ENCODE results near the gene GALNT18. TPM values are rescaled to one million over a fixed set of nuclear protein-coding genes. Genes with fewer than 3 reads are reported as not detected.
"Not testable (repeated sequence)": the region's sequence is repeated elsewhere in the genome, so short reads cannot be mapped to it uniquely, and the experiment has no call there.

The GALNT18 gene
- total RNA-seq, 4 donors from 2014 or later, result 3.5 to 31.4 (median 11.1) TPM

- TF ChIP-seq CTCF (IDR thresholded peaks at IDR 0.05) (peak in 3 of 6 experiments; percentile 19 to 32 (median 30)), POLR2A (IDR thresholded peaks at IDR 0.05) (no peak)
- DNase-seq, result no peak
Measured at GRCh38 chr11:11451501-11452005, 170.3 kb downstream of the GALNT18 start.

GRCh38 chr11:11450744-11451362, 171.0 kb downstream of the GALNT18 start:
- TF ChIP-seq POLR2A (IDR thresholded peaks at IDR 0.05) (no peak), CTCF (IDR thresholded peaks at IDR 0.05) (no peak)
- Histone ChIP-seq H3K27me3 (no peaks in the 10 kb centered on the region), H3K27ac (no peak overlapping the region), H3K9me3 (no peaks in the 10 kb centered on the region), H3K4me1 (no peaks in the 10 kb centered on the region), H3K4me3 (no peak overlapping the region), H3K36me3 (no peaks in the 10 kb centered on the region)
- no peak for DNase-seq

More at GRCh38 chr11:11451501-11452005, 170.3 kb downstream of the GALNT18 start:
- Histone ChIP-seq H3K36me3 (no peaks in the 10 kb centered on the region), H3K27ac (no peak overlapping the region), H3K4me1 (no peaks in the 10 kb centered on the region), H3K27me3 (no peaks in the 10 kb centered on the region), H3K4me3 (no peak overlapping the region), H3K9me3 (no peaks in the 10 kb centered on the region)

GRCh38 chr11:11449327-11449726, 172.5 kb downstream of the GALNT18 start:
- Histone ChIP-seq H3K9me3 (no peaks in the 10 kb centered on the region), H3K4me3 (no peak overlapping the region), H3K27me3 (no peaks in the 10 kb centered on the region), H3K36me3 (no peaks in the 10 kb centered on the region), H3K4me1 (no peaks in the 10 kb centered on the region), H3K27ac (no peak overlapping the region)
- no peak for DNase-seq
- TF ChIP-seq CTCF (IDR thresholded peaks at IDR 0.05), result no peak
- no peak for TF ChIP-seq POLR2A (IDR thresholded peaks at IDR 0.05)

- no peaks in the 10 kb centered on the region for H3K4me1 ChIP-seq
- no peak for DNase-seq
- H3K4me3 ChIP-seq, result no peak overlapping the region
- H3K36me3 ChIP-seq, result no peaks in the 10 kb centered on the region
- no peak overlapping the region for H3K27ac ChIP-seq
- TF ChIP-seq CTCF (IDR thresholded peaks at IDR 0.05) (no peak), POLR2A (IDR thresholded peaks at IDR 0.05) (no peak)
- no peaks in the 10 kb centered on the region for H3K9me3 ChIP-seq
- H3K27me3 ChIP-seq, result no peaks in the 10 kb centered on the region
Measured at GRCh38 chr11:11448626-11449025, 173.2 kb downstream of the GALNT18 start.

- not testable (repeated sequence) for H3K27me3 ChIP-seq, H3K36me3 ChIP-seq, H3K27ac ChIP-seq, H3K9me3 ChIP-seq, DNase-seq, H3K4me3 ChIP-seq, H3K4me1 ChIP-seq
Measured at GRCh38 chr11:11447601-11448000, 174.2 kb downstream of the GALNT18 start.

GRCh38 chr11:11446967-11447366, 174.8 kb downstream of the GALNT18 start:
- Histone ChIP-seq H3K27me3 (no peaks in the 10 kb centered on the region), H3K36me3 (no peaks in the 10 kb centered on the region), H3K4me3 (no peak overlapping the region), H3K9me3 (no peaks in the 10 kb centered on the region), H3K27ac (no peak overlapping the region), H3K4me1 (no peaks in the 10 kb centered on the region)
- TF ChIP-seq POLR2A (IDR thresholded peaks at IDR 0.05) (no peak), CTCF (IDR thresholded peaks at IDR 0.05) (no peak)
- DNase-seq, result no peak
